Ascending aorta (tissue), 2 donors: ENCODE data around the gene SLC45A1. TPM values are rescaled to one million over a fixed set of nuclear protein-coding genes. Genes with fewer than 3 reads are reported as not detected.

Experiments used
- DNase-seq, 2 donors: peaks; one replicate each; pipeline ENCODE4 v3.0.0-alpha.2; 2019; ENCODE audit warnings: low spot score in 2 of 2
- H3K27ac ChIP-seq, 2 donors: fragments of 200-600 bp; sonication (generic); one replicate each; pipeline ENCODE4 v1.5.1; 2016 to 2017; ENCODE audit warnings: mild to moderate bottlenecking in 1 of 2
- H3K27me3 ChIP-seq: fragments of 200-600 bp; sonication (generic); one replicate; pipeline ENCODE4 v1.5.1; 2017
- H3K36me3 ChIP-seq, 2 donors: fragments of 200-600 bp; sonication (generic); one replicate each; pipeline ENCODE4 v1.5.1; 2016
- H3K4me1 ChIP-seq, 2 donors: fragments of 200-600 bp; sonication (generic); one replicate each; pipeline ENCODE4 v1.5.1; 2016 to 2017; ENCODE audit warnings: mild to moderate bottlenecking in 1 of 2
- H3K4me3 ChIP-seq, 2 donors: fragments of 200-600 bp; sonication (generic); one replicate each; pipeline ENCODE4 v1.5.1; 2016 to 2017; ENCODE audit warnings: mild to moderate bottlenecking in 1 of 2
- H3K9me3 ChIP-seq, 2 donors: fragments of 200-600 bp; sonication (generic); one replicate each; pipeline ENCODE4 v1.5.1; 2016
- CTCF ChIP-seq, 3 experiments: fragments of 200-600 bp in 2 of 3; fragments of 450-650 bp in 1 of 3; sonication (generic) in 2 of 3; IDR thresholded peaks; one replicate each; pipeline ENCODE4 v1.5.1; 2016 to 2019; ENCODE audit warnings: antibody characterized with exemption in 3 of 3, mild to moderate bottlenecking in 1 of 3, moderate library complexity in 1 of 3
- intact Hi-C: fragments of 100-400 bp; cut with DNase I; formaldehyde crosslinking; loops from one replicate; pipeline ENCODE4 v1.15.1; 2023
- total RNA-seq: library from RNA; depleted of rRNA; stranded (reverse); fragments of >200 nt; gene quantifications from one replicate; pipeline ENCODE4 v1.1.0, GENCODE V29; 2016

The SLC45A1 gene
- total RNA-seq, 1 donor from 2014 or later, result 3.2 TPM

GRCh38 chr1:8389958-8390535 is 72.1 kb downstream of the SLC45A1 start:
- intact Hi-C loops, result no loop called here
- Histone ChIP-seq H3K4me3 (no peak overlapping the region), H3K27me3 (no peaks in the 10 kb centered on the region), H3K4me1 (peaks cover 0 to 47% of the 10 kb centered on the region in 2 donors), H3K9me3 (no peaks in the 10 kb centered on the region), H3K27ac (peak overlapping the region in 1 of 2 donors; percentile 32), H3K36me3 (peaks cover 9 to 17% of the 10 kb centered on the region in 2 donors)
- no peak for DNase-seq
- no peak for TF ChIP-seq CTCF (IDR thresholded peaks at IDR 0.05)

GRCh38 chr1:8390707-8391106 is 72.8 kb downstream of the SLC45A1 start:
- H3K9me3 ChIP-seq, result no peaks in the 10 kb centered on the region
- H3K27me3 ChIP-seq, result no peaks in the 10 kb centered on the region
- H3K4me3 ChIP-seq, result no peak overlapping the region
- H3K27ac ChIP-seq, result peak overlapping the region in 1 of 2 donors; percentile 32
- DNase-seq, result no peak
- TF ChIP-seq CTCF (IDR thresholded peaks at IDR 0.05), result no peak
- intact Hi-C loops, result no loop called here
- H3K36me3 ChIP-seq, result peaks cover 9 to 17% of the 10 kb centered on the region in 2 donors
- H3K4me1 ChIP-seq, result peaks cover 0 to 50% of the 10 kb centered on the region in 2 donors

- Histone ChIP-seq H3K27ac (no peak overlapping the region), H3K27me3 (no peaks in the 10 kb centered on the region), H3K9me3 (no peaks in the 10 kb centered on the region), H3K36me3 (peaks cover 9 to 17% of the 10 kb centered on the region in 2 donors), H3K4me3 (no peak overlapping the region), H3K4me1 (peaks cover 0 to 63% of the 10 kb centered on the region in 2 donors)
- TF ChIP-seq CTCF (IDR thresholded peaks at IDR 0.05), result no peak
- no peak for DNase-seq
- intact Hi-C loops, result no loop called here
These were observed 74.6 kb downstream of the SLC45A1 start for GRCh38 chr1:8392522-8392921.
